Fibroblast of skin of back (primary cell): Measurements from ENCODE around the gene FAM114A2.

Experiments used
- DNase-seq: peaks from one replicate; pipeline ENCODE4 v3.0.0-alpha.2; 2013

FAM114A2 gene

GRCh38 chr5:153981905-153982605 is 56.7 kb downstream of the FAM114A2 start:
- DNase-seq, result no peak

- DNase-seq, result no peak
Observed at GRCh38 chr5:153979028-153979783, 59.5 kb downstream of the FAM114A2 start.

GRCh38 chr5:153974813-153975163 is 63.9 kb downstream of the FAM114A2 start:
- DNase-seq, result peak; percentile 1

GRCh38 chr5:153974131-153974812 is 64.4 kb downstream of the FAM114A2 start:
- DNase-seq, result peak; percentile 43

GRCh38 chr5:153972240-153972639 is 66.5 kb downstream of the FAM114A2 start:
- DNase-seq, result no peak

- DNase-seq, result no peak
Observed at GRCh38 chr5:153970496-153970895, 68.2 kb downstream of the FAM114A2 start.

- DNase-seq, result no peak
Observed at GRCh38 chr5:153969563-153969895, 69.2 kb downstream of the FAM114A2 start.

GRCh38 chr5:153968761-153969562 is 69.7 kb downstream of the FAM114A2 start:
- DNase-seq, result no peak

- DNase-seq, result peak; percentile 67
Observed at GRCh38 chr5:153964880-153965645, 73.6 kb downstream of the FAM114A2 start.

GRCh38 chr5:153964191-153964879 is 74.4 kb downstream of the FAM114A2 start:
- DNase-seq, result no peak

- peak; percentile 37 for DNase-seq
Observed at GRCh38 chr5:153960269-153961215, 78.2 kb downstream of the FAM114A2 start.

- peak; percentile 94 for DNase-seq
Observed at GRCh38 chr5:153959134-153959957, 79.4 kb downstream of the FAM114A2 start.

- no peak for DNase-seq
Observed at GRCh38 chr5:153957205-153957604, 81.5 kb downstream of the FAM114A2 start.

- peak; percentile 15 for DNase-seq
Observed at GRCh38 chr5:153953411-153953810, 85.3 kb downstream of the FAM114A2 start.

GRCh38 chr5:153952893-153953292 is 85.8 kb downstream of the FAM114A2 start:
- DNase-seq, result peak; percentile 39

- no peak for DNase-seq
Observed at GRCh38 chr5:153952057-153952456, 86.7 kb downstream of the FAM114A2 start.

GRCh38 chr5:153941265-153941664 is 97.4 kb downstream of the FAM114A2 start:
- no peak for DNase-seq
